Renal pelvis (tissue), 4 donors: ENCODE results near the gene ING3. TPM values are rescaled to one million over a fixed set of nuclear protein-coding genes. Genes with fewer than 3 reads are reported as not detected.
"Not testable (repeated sequence)": the region's sequence is repeated elsewhere in the genome, so short reads cannot be mapped to it uniquely, and the experiment has no call there.

Experiments
- DNase-seq: peaks from one replicate; pipeline ENCODE4 v3.0.0-alpha.2; 2013
- polyA plus RNA-seq, 3 donors: library from polyadenylated mRNA; unstranded; fragments of 120-200 nt; gene quantifications; one replicate each; pipeline ENCODE4 v1.2.1, GENCODE V29; 2013; ENCODE audit not compliant: insufficient read length in 3 of 3

ING3 gene
- polyA plus RNA-seq, 3 donors: 37.9 to 40.4 (median 38.0) TPM

- DNase-seq: no peak
Observed at GRCh38 chr7:120998520-120998919, 47.9 kb downstream of the ING3 start.

- no peak for DNase-seq
Observed at GRCh38 chr7:120998996-120999565, 48.5 kb downstream of the ING3 start.

GRCh38 chr7:121000081-121000983 is 49.8 kb downstream of the ING3 start:
- no peak for DNase-seq

GRCh38 chr7:121001234-121001906 is 50.8 kb downstream of the ING3 start:
- no peak for DNase-seq

- no peak for DNase-seq
Observed at GRCh38 chr7:121002048-121002756, 51.6 kb downstream of the ING3 start.

- no peak for DNase-seq
Observed at GRCh38 chr7:121002757-121003200, 52.2 kb downstream of the ING3 start.

GRCh38 chr7:121003986-121004685 is 53.6 kb downstream of the ING3 start:
- DNase-seq: no peak

GRCh38 chr7:121005058-121005457 is 54.5 kb downstream of the ING3 start:
- DNase-seq: not testable (repeated sequence)

- DNase-seq: no peak
Observed at GRCh38 chr7:121005996-121006584, 55.5 kb downstream of the ING3 start.

- no peak for DNase-seq
Observed at GRCh38 chr7:121006711-121007315, 56.2 kb downstream of the ING3 start.

GRCh38 chr7:121008816-121009215 is 58.2 kb downstream of the ING3 start:
- DNase-seq: no peak

- DNase-seq: no peak
Observed at GRCh38 chr7:121011401-121011800, 60.8 kb downstream of the ING3 start.

- no peak for DNase-seq
Observed at GRCh38 chr7:121012170-121012874, 61.7 kb downstream of the ING3 start.

- no peak for DNase-seq
Observed at GRCh38 chr7:121012919-121013318, 62.3 kb downstream of the ING3 start.

- no peak for DNase-seq
Observed at GRCh38 chr7:121015560-121015959, 65.0 kb downstream of the ING3 start.

GRCh38 chr7:121016966-121017365 is 66.4 kb downstream of the ING3 start:
- DNase-seq: no peak

- no peak for DNase-seq
Observed at GRCh38 chr7:121017586-121017985, 67.0 kb downstream of the ING3 start.

GRCh38 chr7:121019018-121019417 is 68.4 kb downstream of the ING3 start:
- no peak for DNase-seq

GRCh38 chr7:121020249-121020988 is 69.8 kb downstream of the ING3 start:
- no peak for DNase-seq
